ENCODE data around the gene TSNAX. TPM values are rescaled to one million over a fixed set of nuclear protein-coding genes. Genes with fewer than 3 reads are reported as not detected.

Gene TSNAX
- total RNA-seq, 1 experiment from 2014 or later, result 47.1 TPM

DNA sequence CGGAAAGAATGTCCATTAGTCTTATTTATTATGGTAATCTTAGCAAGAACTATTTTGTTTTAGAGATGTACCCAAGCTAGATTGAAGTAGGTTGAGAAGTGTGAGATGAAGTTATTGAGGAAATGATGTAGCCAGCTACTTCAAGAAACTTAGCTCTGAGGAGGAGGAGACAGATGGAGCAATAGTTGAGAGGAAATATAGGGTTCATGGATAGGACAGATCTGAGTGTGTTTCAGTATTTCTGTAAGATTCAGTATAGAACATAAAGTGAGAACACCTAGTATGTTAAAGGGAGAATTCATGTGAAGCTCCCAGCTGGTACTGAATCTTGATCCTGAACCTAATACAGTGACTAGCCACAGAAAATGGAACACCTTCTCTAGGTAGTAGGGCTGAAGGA is 28.9 kb downstream of the TSNAX start:
- no peak overlapping the region for H3K9ac ChIP-seq (ENCODE audit: low read length)
- DNase-seq (ENCODE audit: low read depth, low spot score) (no peak), ATAC-seq (no peak)
- CTCF ChIA-PET, result no interaction called here
- H3K79me2 ChIP-seq (ENCODE audit: insufficient read depth, low read length), result peaks cover 13% of the 10 kb centered on the region; the same call in 1 of the 2 replicates
- H3K27ac ChIP-seq (ENCODE audit: low read depth, low read length), result no peak overlapping the region
- TF ChIP-seq SRF (IDR thresholded peaks at IDR 0.05; ENCODE audit: low read depth) (no peak), EZH2phosphoT487 (IDR thresholded peaks at IDR 0.05; ENCODE audit: borderline replicate concordance) (no peak), SP1 (IDR thresholded peaks at IDR 0.05; ENCODE audit: low read depth) (no peak), SIN3A (IDR thresholded peaks at IDR 0.05; ENCODE audit: low read depth) (no peak), TCF7L2 (IDR thresholded peaks at IDR 0.05; ENCODE audit: borderline replicate concordance, extremely low read depth, insufficient read depth, insufficient read length) (no peak), EGR1 (IDR thresholded peaks at IDR 0.05; ENCODE audit: low read depth) (no peak), JUND (IDR thresholded peaks at IDR 0.05) (no peak), ZNF274 (IDR thresholded peaks at IDR 0.05; ENCODE audit: low read depth, low read length) (no peak), ZFX (IDR thresholded peaks at IDR 0.05) (no peak), FOSL1 (IDR thresholded peaks at IDR 0.05; ENCODE audit: low read depth) (no peak), RAD21 (IDR thresholded peaks at IDR 0.05; ENCODE audit: low read depth) (no peak), CEBPB (IDR thresholded peaks at IDR 0.05; ENCODE audit: low read depth) (no peak), EZH2 (IDR thresholded peaks at IDR 0.05) (no peak)
- TF ChIP-seq, protein P1, sequence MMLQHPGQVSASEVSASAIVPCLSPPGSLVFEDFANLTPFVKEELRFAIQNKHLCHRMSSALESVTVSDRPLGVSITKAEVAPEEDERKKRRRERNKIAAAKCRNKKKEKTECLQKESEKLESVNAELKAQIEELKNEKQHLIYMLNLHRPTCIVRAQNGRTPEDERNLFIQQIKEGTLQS (IDR thresholded peaks at IDR 0.05), result no peak
- TF ChIP-seq, protein P2, sequence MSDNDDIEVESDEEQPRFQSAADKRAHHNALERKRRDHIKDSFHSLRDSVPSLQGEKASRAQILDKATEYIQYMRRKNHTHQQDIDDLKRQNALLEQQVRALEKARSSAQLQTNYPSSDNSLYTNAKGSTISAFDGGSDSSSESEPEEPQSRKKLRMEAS (IDR thresholded peaks at IDR 0.05), result no peak
- TF ChIP-seq, protein P3, sequence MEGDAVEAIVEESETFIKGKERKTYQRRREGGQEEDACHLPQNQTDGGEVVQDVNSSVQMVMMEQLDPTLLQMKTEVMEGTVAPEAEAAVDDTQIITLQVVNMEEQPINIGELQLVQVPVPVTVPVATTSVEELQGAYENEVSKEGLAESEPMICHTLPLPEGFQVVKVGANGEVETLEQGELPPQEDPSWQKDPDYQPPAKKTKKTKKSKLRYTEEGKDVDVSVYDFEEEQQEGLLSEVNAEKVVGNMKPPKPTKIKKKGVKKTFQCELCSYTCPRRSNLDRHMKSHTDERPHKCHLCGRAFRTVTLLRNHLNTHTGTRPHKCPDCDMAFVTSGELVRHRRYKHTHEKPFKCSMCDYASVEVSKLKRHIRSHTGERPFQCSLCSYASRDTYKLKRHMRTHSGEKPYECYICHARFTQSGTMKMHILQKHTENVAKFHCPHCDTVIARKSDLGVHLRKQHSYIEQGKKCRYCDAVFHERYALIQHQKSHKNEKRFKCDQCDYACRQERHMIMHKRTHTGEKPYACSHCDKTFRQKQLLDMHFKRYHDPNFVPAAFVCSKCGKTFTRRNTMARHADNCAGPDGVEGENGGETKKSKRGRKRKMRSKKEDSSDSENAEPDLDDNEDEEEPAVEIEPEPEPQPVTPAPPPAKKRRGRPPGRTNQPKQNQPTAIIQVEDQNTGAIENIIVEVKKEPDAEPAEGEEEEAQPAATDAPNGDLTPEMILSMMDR (IDR thresholded peaks at IDR 0.05 in 2 of 3, conservative IDR thresholded peaks at IDR 0.05 in 1 of 3; ENCODE audit: borderline replicate concordance in 1 of 3, insufficient read depth in 1 of 3, low read depth in 2 of 3, low read length in 2 of 3), result no peak
- TF ChIP-seq, protein P4, sequence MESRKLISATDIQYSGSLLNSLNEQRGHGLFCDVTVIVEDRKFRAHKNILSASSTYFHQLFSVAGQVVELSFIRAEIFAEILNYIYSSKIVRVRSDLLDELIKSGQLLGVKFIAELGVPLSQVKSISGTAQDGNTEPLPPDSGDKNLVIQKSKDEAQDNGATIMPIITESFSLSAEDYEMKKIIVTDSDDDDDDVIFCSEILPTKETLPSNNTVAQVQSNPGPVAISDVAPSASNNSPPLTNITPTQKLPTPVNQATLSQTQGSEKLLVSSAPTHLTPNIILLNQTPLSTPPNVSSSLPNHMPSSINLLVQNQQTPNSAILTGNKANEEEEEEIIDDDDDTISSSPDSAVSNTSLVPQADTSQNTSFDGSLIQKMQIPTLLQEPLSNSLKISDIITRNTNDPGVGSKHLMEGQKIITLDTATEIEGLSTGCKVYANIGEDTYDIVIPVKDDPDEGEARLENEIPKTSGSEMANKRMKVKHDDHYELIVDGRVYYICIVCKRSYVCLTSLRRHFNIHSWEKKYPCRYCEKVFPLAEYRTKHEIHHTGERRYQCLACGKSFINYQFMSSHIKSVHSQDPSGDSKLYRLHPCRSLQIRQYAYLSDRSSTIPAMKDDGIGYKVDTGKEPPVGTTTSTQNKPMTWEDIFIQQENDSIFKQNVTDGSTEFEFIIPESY (IDR thresholded peaks at IDR 0.05; ENCODE audit: extremely low read depth, insufficient replicate concordance, low read length), result no peak
- TF ChIP-seq, protein P5, sequence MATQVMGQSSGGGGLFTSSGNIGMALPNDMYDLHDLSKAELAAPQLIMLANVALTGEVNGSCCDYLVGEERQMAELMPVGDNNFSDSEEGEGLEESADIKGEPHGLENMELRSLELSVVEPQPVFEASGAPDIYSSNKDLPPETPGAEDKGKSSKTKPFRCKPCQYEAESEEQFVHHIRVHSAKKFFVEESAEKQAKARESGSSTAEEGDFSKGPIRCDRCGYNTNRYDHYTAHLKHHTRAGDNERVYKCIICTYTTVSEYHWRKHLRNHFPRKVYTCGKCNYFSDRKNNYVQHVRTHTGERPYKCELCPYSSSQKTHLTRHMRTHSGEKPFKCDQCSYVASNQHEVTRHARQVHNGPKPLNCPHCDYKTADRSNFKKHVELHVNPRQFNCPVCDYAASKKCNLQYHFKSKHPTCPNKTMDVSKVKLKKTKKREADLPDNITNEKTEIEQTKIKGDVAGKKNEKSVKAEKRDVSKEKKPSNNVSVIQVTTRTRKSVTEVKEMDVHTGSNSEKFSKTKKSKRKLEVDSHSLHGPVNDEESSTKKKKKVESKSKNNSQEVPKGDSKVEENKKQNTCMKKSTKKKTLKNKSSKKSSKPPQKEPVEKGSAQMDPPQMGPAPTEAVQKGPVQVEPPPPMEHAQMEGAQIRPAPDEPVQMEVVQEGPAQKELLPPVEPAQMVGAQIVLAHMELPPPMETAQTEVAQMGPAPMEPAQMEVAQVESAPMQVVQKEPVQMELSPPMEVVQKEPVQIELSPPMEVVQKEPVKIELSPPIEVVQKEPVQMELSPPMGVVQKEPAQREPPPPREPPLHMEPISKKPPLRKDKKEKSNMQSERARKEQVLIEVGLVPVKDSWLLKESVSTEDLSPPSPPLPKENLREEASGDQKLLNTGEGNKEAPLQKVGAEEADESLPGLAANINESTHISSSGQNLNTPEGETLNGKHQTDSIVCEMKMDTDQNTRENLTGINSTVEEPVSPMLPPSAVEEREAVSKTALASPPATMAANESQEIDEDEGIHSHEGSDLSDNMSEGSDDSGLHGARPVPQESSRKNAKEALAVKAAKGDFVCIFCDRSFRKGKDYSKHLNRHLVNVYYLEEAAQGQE (IDR thresholded peaks at IDR 0.05; ENCODE audit: low read depth), result no peak
- 0 out of 4 replicates have a peak, but pooled peaks cover 0 to 2% of the 10 kb centered on the region in 2 experiments for H3K36me3 ChIP-seq (ENCODE audit: control insufficient read depth in 1 of 2, insufficient read depth in 2 of 2, low read length in 2 of 2)
- no peak overlapping the region for H3K4me2 ChIP-seq (ENCODE audit: low read length)
- H4K20me1 ChIP-seq (ENCODE audit: insufficient read depth), result no peaks in the 10 kb centered on the region
- H3K27me3 ChIP-seq (ENCODE audit: insufficient read depth, low read length), result no peaks in the 10 kb centered on the region
- RAD21 ChIA-PET (ENCODE audit: low non-redundant PET in 1 of 2, low total read pairs in 2 of 2, uncharacterized antibody in 2 of 2, unreplicated experiment in 2 of 2), result no interaction called here
- no TSS peak for BruUV-seq (replicated peaks)
- H3K9me2 ChIP-seq (ENCODE audit: insufficient read depth), result no peaks in the 10 kb centered on the region
- H3K4me3 ChIP-seq (replicated peaks in 1 of 2; ENCODE audit: low read depth in 1 of 2, low read length in 2 of 2), result no peak overlapping the region
- H3K9me3 ChIP-seq (ENCODE audit: control insufficient read depth in 1 of 2, insufficient read depth in 1 of 2, low read depth in 1 of 2, low read length in 2 of 2), result no peaks in the 10 kb centered on the region
- no peak overlapping the region for H2AFZ ChIP-seq (ENCODE audit: low read depth, low read length, poor library complexity, severe bottlenecking)
- POLR2A ChIA-PET, result no interaction called here
- no peaks in the 10 kb centered on the region for H3K4me1 ChIP-seq (ENCODE audit: control insufficient read depth in 1 of 2, insufficient read depth in 2 of 2, low read length in 2 of 2)
- intact Hi-C loops (cut with micrococcal nuclease), result no loop called here
